CD4-positive, CD25-positive, alpha-beta regulatory T cell (primary cell): ENCODE data around the gene NUDT9. TPM values are rescaled to one million over a fixed set of nuclear protein-coding genes. Genes with fewer than 3 reads are reported as not detected.
"Not testable (repeated sequence)": the region's sequence is repeated elsewhere in the genome, so short reads cannot be mapped to it uniquely, and the experiment has no call there.

Experiments used
- ATAC-seq, 2 donors: fragments of 150-1000 bp; cut with Tn5 transposase; one replicate each; pipeline ENCODE4 v1.10.0; 2021; ENCODE audit warnings: low read depth in 2 of 2, moderate number of reproducible peaks in 2 of 2, moderate library complexity in 1 of 2
- DNase-seq, 3 donors: peaks; one replicate each; pipeline versions ENCODE4 v3.0.0 to v3.0.0-alpha.2; 2012 to 2022; ENCODE audit warnings: mixed read lengths in 1 of 3
- H3K27ac ChIP-seq: one replicate; pipeline ENCODE4 v1.7.0; 2013; ENCODE audit warnings: mild to moderate bottlenecking, low read length; ENCODE audit not compliant: insufficient read depth, poor library complexity, severe bottlenecking
- H3K27me3 ChIP-seq: one replicate; pipeline ENCODE4 v1.7.0; 2013; ENCODE audit warnings: low read length; ENCODE audit not compliant: control insufficient read depth, insufficient read depth
- H3K36me3 ChIP-seq: one replicate; pipeline ENCODE4 v1.7.0; 2013; ENCODE audit warnings: mild to moderate bottlenecking, low read length, moderate library complexity; ENCODE audit not compliant: control insufficient read depth, insufficient read depth
- H3K4me1 ChIP-seq: 2 replicates; pipeline ENCODE4 v1.7.0; 2013; ENCODE audit warnings: mild to moderate bottlenecking, low read length; ENCODE audit not compliant: insufficient read depth, control insufficient read depth, poor library complexity, severe bottlenecking
- H3K4me3 ChIP-seq: one replicate; pipeline ENCODE4 v1.7.0; 2013; ENCODE audit warnings: low read depth, mild to moderate bottlenecking, low read length, moderate library complexity
- H3K9me3 ChIP-seq, 2 experiments: 1 replicate in 1 of 2; 2 replicates in 1 of 2; pipeline ENCODE4 v1.7.0; 2013; ENCODE audit warnings: low read length in 2 of 2, mild to moderate bottlenecking in 1 of 2, moderate library complexity in 1 of 2; ENCODE audit not compliant: control insufficient read depth in 2 of 2
- H3K27ac Mint-ChIP-seq, 3 donors: one replicate each; pipeline ENCODE4 v1.8.0; 2020 to 2022; ENCODE audit warnings: mild to moderate bottlenecking in 3 of 3, mixed read lengths in 3 of 3, moderate library complexity in 2 of 3
- H3K27me3 Mint-ChIP-seq: one replicate; pipeline ENCODE4 v1.8.0; 2022; ENCODE audit warnings: mild to moderate bottlenecking, mixed read lengths
- H3K36me3 Mint-ChIP-seq: one replicate; pipeline ENCODE4 v1.8.0; 2020; ENCODE audit warnings: mixed read lengths
- H3K4me1 Mint-ChIP-seq, 4 donors: one replicate each; pipeline ENCODE4 v1.8.0; 2020 to 2022; ENCODE audit warnings: mixed read lengths in 4 of 4, mild to moderate bottlenecking in 1 of 4
- H3K4me3 Mint-ChIP-seq, 4 donors: one replicate each; pipeline ENCODE4 v1.8.0; 2020 to 2022; ENCODE audit warnings: mild to moderate bottlenecking in 4 of 4, mixed read lengths in 4 of 4, moderate library complexity in 3 of 4
- H3K9me3 Mint-ChIP-seq, 7 donors: one replicate each; pipeline ENCODE4 v1.8.0; 2020 to 2022; ENCODE audit warnings: mixed read lengths in 7 of 7, mild to moderate bottlenecking in 3 of 7, moderate library complexity in 2 of 7
- polyA plus RNA-seq, 4 donors: library from polyadenylated mRNA; unstranded; fragments of 300-500 nt; fragmentation: Illumina TruSeq; gene quantifications; one replicate each; pipeline ENCODE4 v1.2.3, GENCODE V29; 2021
- total RNA-seq: library from RNA; stranded (reverse); gene quantifications from one replicate; pipeline ENCODE4 v1.2.3, GENCODE V29; 2022

Gene NUDT9
- total and polyA plus RNA-seq, 5 donors from 2014 or later: 12.5 to 23.1 (median 19.8) TPM

DNA sequence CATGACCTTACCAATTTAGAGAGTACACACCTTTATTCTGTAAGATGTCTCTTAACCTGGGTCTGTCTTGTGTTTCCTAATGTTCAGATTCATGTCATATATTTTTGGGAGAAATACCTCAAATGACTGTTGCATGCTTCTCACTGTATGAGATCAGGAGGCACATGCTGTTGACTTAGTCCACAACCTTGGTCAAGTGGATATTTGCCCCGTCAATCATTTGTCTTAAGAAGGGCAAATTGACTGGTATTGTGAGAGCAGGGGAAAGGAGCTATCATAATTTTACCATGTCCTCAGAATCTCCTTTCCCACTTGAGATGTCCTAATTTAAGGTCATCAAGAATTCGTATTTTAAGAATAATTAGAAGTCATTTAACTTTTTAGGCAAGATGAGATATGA, 11.0 kb downstream of the NUDT9 start:
- Histone ChIP-seq H3K27ac (no peak overlapping the region), H3K4me1 (peaks cover 6% of the 10 kb centered on the region), H3K4me3 (no peak overlapping the region), H3K36me3 (peaks cover 7% of the 10 kb centered on the region), H3K27me3 (no peaks in the 10 kb centered on the region), H3K9me3 (no peaks in the 10 kb centered on the region)
- Mint-ChIP-seq H3K4me1 (peaks cover 16 to 42% (median 26%) of the 10 kb centered on the region in 4 donors), H3K9me3 (no peaks in the 10 kb centered on the region), H3K4me3 (no peak overlapping the region), H3K27me3 (no peaks in the 10 kb centered on the region), H3K27ac (no peak overlapping the region), H3K36me3 (peaks cover 15% of the 10 kb centered on the region)
- DNase-seq (no peak), ATAC-seq (no peak)

DNA sequence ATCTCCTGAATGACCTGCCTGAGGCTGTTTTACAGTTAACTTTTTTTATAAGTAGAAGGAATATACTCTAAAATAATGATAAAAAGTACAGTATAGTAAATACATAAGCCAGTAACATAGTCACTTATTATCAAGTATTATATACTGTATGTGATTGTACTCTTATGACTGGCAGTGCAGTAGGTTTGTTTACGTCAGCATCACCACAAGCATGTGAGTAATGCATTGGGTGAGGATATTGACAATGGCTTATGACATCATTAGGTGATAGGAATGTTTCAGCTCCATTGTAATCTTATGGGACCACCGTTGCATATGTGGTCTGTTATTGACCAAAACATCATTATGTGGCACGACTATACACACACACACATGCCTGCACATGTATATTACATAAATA, 20.5 kb downstream of the NUDT9 start:
- Mint-ChIP-seq H3K9me3 (no peaks in the 10 kb centered on the region), H3K27ac (no peak overlapping the region), H3K4me1 (peaks cover 0 to 10% (median 5%) of the 10 kb centered on the region in 4 donors)

GRCh38 chr4:87444741-87445140, 22.4 kb downstream of the NUDT9 start:
- Histone ChIP-seq H3K36me3 (peaks cover 29% of the 10 kb centered on the region), H3K27ac (no peak overlapping the region), H3K4me1 (no peaks in the 10 kb centered on the region), H3K9me3 (no peaks in the 10 kb centered on the region), H3K27me3 (no peaks in the 10 kb centered on the region), H3K4me3 (no peak overlapping the region)
- Mint-ChIP-seq H3K27ac (no peak overlapping the region), H3K4me3 (no peak overlapping the region), H3K9me3 (no peaks in the 10 kb centered on the region), H3K36me3 (peaks cover 28% of the 10 kb centered on the region), H3K27me3 (no peaks in the 10 kb centered on the region), H3K4me1 (peaks cover 0 to 14% (median 7%) of the 10 kb centered on the region in 4 donors)
- ATAC-seq (no peak), DNase-seq (no peak)

More for the DNA sequence above, 20.5 kb downstream of the NUDT9 start:
- Mint-ChIP-seq H3K36me3 (peaks cover 39% of the 10 kb centered on the region), H3K4me3 (no peak overlapping the region), H3K27me3 (no peaks in the 10 kb centered on the region)
- Histone ChIP-seq H3K36me3 (peaks cover 41% of the 10 kb centered on the region), H3K9me3 (no peaks in the 10 kb centered on the region), H3K4me3 (no peak overlapping the region), H3K27me3 (no peaks in the 10 kb centered on the region), H3K27ac (no peak overlapping the region), H3K4me1 (no peaks in the 10 kb centered on the region)
- no peak for DNase-seq
- no peak for ATAC-seq

- DNase-seq (no peak), ATAC-seq (no peak)
- no peaks in the 10 kb centered on the region for H3K9me3 ChIP-seq
- H3K27me3 ChIP-seq: no peaks in the 10 kb centered on the region
- Mint-ChIP-seq H3K9me3 (no peaks in the 10 kb centered on the region), H3K27me3 (no peaks in the 10 kb centered on the region), H3K4me1 (peaks cover 0 to 14% (median 8%) of the 10 kb centered on the region in 4 donors), H3K36me3 (peaks cover 29% of the 10 kb centered on the region), H3K4me3 (no peak overlapping the region), H3K27ac (no peak overlapping the region)
- H3K36me3 ChIP-seq: peaks cover 31% of the 10 kb centered on the region
- H3K4me1 ChIP-seq: no peaks in the 10 kb centered on the region
- H3K4me3 ChIP-seq: no peak overlapping the region
- no peak overlapping the region for H3K27ac ChIP-seq
These were observed 23.6 kb downstream of the NUDT9 start for GRCh38 chr4:87445964-87446363.

DNA sequence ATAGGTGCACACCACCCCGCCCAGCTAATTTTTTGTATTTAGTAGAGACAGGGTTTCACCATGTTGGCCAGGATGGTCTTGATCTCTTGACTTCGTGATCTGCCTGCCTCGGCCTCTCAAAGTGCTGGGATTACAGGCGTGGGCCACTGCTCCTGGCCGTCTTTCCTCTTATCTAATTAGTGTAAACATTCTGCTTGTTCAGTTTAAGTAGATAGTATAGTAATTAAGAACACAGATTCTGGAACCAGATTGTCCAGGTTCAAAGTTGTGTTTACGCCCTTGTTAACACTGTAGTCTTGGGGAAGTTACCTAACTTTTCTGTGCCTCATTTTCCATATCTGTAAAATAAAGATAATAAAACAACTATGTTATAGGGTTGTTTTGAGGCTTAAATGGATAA, 24.0 kb downstream of the NUDT9 start:
- H3K36me3 Mint-ChIP-seq: peaks cover 33% of the 10 kb centered on the region
- not testable (repeated sequence) for H3K27me3 ChIP-seq, H3K4me1 ChIP-seq, H3K4me3 ChIP-seq, H3K27ac ChIP-seq, H3K27ac Mint-ChIP-seq, H3K4me3 Mint-ChIP-seq, H3K9me3 Mint-ChIP-seq, H3K27me3 Mint-ChIP-seq, H3K9me3 ChIP-seq, DNase-seq, ATAC-seq
- H3K36me3 ChIP-seq: peaks cover 34% of the 10 kb centered on the region
- peaks cover 0 to 14% (median 10%) of the 10 kb centered on the region in 4 donors for H3K4me1 Mint-ChIP-seq

DNA sequence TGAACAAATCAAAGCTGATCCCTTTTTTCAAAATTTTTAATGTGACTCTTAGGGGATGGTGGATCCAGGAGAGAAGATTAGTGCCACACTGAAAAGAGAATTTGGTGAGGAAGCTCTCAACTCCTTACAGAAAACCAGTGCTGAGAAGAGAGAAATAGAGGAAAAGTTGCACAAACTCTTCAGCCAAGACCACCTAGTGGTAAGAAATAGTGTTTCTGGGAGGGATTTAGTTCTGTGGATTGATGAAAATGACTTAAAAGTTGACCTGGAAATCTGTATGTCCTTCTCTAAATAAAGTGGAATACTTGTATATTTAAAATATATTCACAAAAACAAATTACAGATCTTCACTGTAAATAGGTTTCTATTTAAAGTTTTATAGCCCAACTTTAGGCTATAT, 29.2 kb downstream of the NUDT9 start:
- no peak for ATAC-seq
- H3K27ac Mint-ChIP-seq: no peak overlapping the region
- peaks cover 37% of the 10 kb centered on the region for H3K36me3 ChIP-seq
- DNase-seq: no peak
- no peak overlapping the region for H3K4me3 Mint-ChIP-seq
- H3K27me3 Mint-ChIP-seq: no peaks in the 10 kb centered on the region
- no peaks in the 10 kb centered on the region for H3K4me1 ChIP-seq
- peaks cover 29% of the 10 kb centered on the region for H3K36me3 Mint-ChIP-seq
- no peaks in the 10 kb centered on the region for H3K27me3 ChIP-seq
- no peak overlapping the region for H3K4me3 ChIP-seq
- no peak overlapping the region for H3K27ac ChIP-seq
- no peaks in the 10 kb centered on the region for H3K9me3 ChIP-seq
- peaks cover 0 to 14% (median 5%) of the 10 kb centered on the region in 4 donors for H3K4me1 Mint-ChIP-seq
- no peaks in the 10 kb centered on the region for H3K9me3 Mint-ChIP-seq

GRCh38 chr4:87458913-87459312, 36.5 kb downstream of the NUDT9 start:
- Histone ChIP-seq H3K9me3 (no peaks in the 10 kb centered on the region), H3K36me3 (peaks cover 33% of the 10 kb centered on the region), H3K4me1 (no peaks in the 10 kb centered on the region), H3K27me3 (no peaks in the 10 kb centered on the region), H3K27ac (no peak overlapping the region), H3K4me3 (no peak overlapping the region)
- H3K4me1 Mint-ChIP-seq: no peaks in the 10 kb centered on the region
- DNase-seq: no peak
- H3K27ac Mint-ChIP-seq: no peak overlapping the region
- peaks cover 0 to 5% (median 0%) of the 10 kb centered on the region in 7 donors for H3K9me3 Mint-ChIP-seq
- H3K27me3 Mint-ChIP-seq: no peaks in the 10 kb centered on the region
- ATAC-seq: no peak
- H3K36me3 Mint-ChIP-seq: peaks cover 33% of the 10 kb centered on the region
- H3K4me3 Mint-ChIP-seq: no peak overlapping the region

GRCh38 chr4:87461281-87461700, 38.9 kb downstream of the NUDT9 start:
- peaks cover 0 to 5% (median 0%) of the 10 kb centered on the region in 7 donors for H3K9me3 Mint-ChIP-seq
- DNase-seq: no peak
- H3K27me3 Mint-ChIP-seq: no peaks in the 10 kb centered on the region
- Histone ChIP-seq H3K4me3 (no peak overlapping the region), H3K36me3 (peaks cover 18% of the 10 kb centered on the region), H3K27ac (no peak overlapping the region), H3K27me3 (no peaks in the 10 kb centered on the region), H3K4me1 (no peaks in the 10 kb centered on the region), H3K9me3 (no peaks in the 10 kb centered on the region)
- no peak for ATAC-seq
- no peaks in the 10 kb centered on the region for H3K4me1 Mint-ChIP-seq
- H3K27ac Mint-ChIP-seq: no peak overlapping the region
- peaks cover 19% of the 10 kb centered on the region for H3K36me3 Mint-ChIP-seq
- H3K4me3 Mint-ChIP-seq: no peak overlapping the region
